MM.1S (cell line): ENCODE results near the gene TMPRSS11D.

Source experiments
- CTCF ChIP-seq: fragments of 300-600 bp; sonication (generic); IDR thresholded peaks from 2 replicates; pipeline ENCODE4 v1.5.1; 2016; ENCODE audit warnings: antibody characterized with exemption, low read length, mixed read lengths
- EZH2 ChIP-seq: fragments of 300-600 bp; sonication (generic); optimal IDR thresholded peaks from 2 replicates; pipeline ENCODE3; 2017; ENCODE audit warnings: low read depth, mild to moderate bottlenecking, antibody characterized with exemption, low read length, mixed read lengths

- no peak for TF ChIP-seq CTCF
- no peak for TF ChIP-seq EZH2
These were observed 9.1 kb upstream of the TMPRSS11D start for GRCh38 chr4:67892905-67893304.
